Choroid plexus epithelial cell (primary cell): ENCODE results near the gene FRMD4A.

Experiments used
- DNase-seq: peaks from one replicate; pipeline ENCODE4 v3.0.0-alpha.2; 2010; ENCODE audit warnings: low read depth
- H3K4me3 ChIP-seq: 2 replicates; pipeline ENCODE4 v1.5.1; 2011; ENCODE audit warnings: low read depth, mild to moderate bottlenecking, control low read depth, low read length, moderate library complexity
- TF ChIP-seq, protein P1 (sequence below): conservative IDR thresholded peaks from 2 replicates; pipeline ENCODE4 v1.5.1; 2011; ENCODE audit warnings: low read depth, mild to moderate bottlenecking, control low read depth, inconsistent platforms, low read length, moderate library complexity

The FRMD4A gene

DNA sequence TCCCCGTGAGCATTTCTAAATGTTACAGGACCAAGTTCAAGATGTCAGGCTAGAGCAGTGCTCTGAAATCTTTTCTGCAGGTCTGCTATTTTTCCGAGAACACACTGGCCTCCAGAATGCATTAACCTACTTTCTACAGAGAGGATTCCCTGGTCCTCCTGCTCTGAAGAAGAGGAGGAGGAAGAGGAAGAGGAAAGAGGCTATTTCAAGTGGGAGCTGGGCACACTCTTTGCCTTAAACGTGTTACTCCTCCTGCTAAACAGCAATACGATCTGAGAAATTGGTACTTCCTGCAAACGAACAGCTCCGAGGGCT is 157.4 kb downstream of the FRMD4A start:
- peak overlapping the region; percentile 55 for H3K4me3 ChIP-seq
- DNase-seq: peak; percentile 49
- TF ChIP-seq, protein P1, sequence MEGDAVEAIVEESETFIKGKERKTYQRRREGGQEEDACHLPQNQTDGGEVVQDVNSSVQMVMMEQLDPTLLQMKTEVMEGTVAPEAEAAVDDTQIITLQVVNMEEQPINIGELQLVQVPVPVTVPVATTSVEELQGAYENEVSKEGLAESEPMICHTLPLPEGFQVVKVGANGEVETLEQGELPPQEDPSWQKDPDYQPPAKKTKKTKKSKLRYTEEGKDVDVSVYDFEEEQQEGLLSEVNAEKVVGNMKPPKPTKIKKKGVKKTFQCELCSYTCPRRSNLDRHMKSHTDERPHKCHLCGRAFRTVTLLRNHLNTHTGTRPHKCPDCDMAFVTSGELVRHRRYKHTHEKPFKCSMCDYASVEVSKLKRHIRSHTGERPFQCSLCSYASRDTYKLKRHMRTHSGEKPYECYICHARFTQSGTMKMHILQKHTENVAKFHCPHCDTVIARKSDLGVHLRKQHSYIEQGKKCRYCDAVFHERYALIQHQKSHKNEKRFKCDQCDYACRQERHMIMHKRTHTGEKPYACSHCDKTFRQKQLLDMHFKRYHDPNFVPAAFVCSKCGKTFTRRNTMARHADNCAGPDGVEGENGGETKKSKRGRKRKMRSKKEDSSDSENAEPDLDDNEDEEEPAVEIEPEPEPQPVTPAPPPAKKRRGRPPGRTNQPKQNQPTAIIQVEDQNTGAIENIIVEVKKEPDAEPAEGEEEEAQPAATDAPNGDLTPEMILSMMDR: no peak

DNA sequence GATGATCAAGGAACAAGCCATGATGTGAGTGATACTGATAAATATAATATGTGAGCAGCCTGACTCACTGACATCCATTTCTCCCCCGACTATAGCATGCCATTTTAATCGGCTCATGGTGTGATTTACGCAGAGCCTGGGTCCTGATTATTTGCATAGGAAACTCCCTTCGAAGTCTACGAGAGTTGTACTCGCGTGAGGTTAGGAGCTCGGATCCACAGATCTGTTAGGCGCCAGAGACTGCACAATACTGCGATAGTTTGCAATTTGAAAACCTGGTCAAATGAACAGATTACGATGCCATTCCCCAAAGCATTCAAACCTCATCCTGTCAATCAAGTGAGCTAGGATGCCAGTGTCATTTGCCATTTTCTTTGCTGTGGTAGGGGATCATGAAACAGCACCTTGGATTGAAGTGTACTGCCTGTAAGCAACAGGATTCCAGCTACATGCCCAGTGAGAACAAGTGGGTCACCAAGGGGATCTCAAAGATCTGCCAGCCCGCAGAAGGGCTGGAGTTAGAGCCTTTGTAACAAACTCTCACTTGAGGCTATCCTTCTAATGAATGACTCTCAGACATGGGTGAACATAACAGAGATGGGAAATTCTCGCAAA is 158.3 kb downstream of the FRMD4A start:
- no peak for DNase-seq
- H3K4me3 ChIP-seq: no peak overlapping the region
- TF ChIP-seq, protein P1: no peak

DNA sequence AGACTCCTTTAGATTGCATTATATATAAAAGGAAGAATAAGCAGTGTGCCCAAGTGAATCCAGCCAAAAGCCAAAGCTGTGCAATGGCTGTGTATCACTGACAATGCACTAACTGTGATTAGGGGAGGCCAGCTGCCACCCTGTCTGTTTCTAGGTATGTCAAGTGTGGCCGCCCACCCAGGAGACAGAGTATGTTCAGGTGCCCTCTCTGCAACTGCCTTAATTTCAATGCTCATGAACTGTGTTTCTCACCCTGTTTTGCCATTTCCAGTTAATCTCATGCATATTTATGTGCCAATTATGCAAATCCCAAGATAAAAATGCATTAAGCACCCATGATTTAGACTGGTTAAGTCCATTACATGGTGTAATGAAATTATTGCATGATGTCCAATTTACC is 159.4 kb downstream of the FRMD4A start:
- DNase-seq: no peak
- TF ChIP-seq, protein P1: no peak

DNA sequence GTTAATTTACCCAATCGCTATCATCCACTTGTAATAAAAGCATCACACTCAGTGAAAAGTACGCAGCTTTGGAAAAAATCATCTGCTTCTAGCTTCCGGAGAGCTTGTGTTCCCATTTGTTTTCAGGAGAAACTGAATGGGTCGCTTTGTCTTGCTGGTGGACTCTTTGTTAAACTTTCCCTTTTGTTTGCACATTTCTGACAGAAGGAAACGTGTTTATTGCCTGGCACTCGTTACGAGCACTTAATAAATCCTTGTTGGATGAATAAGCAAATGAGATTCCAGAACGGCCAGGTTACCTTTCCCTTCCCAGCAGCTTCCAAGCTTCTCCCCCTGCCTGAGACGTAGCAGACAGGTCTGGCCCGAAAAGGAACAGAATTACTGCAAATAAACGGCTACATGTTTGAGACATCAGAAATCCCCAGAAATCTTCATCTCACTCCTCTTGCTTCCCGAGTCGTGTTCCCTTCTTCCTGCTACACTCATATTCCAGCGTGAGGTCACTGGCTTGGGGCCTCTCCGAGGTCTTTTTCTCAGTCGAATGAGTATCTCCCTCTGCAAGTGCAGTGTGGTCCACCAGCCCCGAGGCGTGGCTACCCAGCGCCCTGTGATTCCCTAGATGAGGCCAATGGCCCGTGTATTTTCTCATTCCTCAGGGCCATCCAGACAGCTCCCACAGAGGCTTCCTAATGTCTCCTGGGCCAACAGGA is 167.2 kb downstream of the FRMD4A start:
- H3K4me3 ChIP-seq: no peak overlapping the region
- TF ChIP-seq, protein P1: no peak
- no peak for DNase-seq

More for the DNA sequence above, 159.4 kb downstream of the FRMD4A start:
- no peak overlapping the region for H3K4me3 ChIP-seq

DNA sequence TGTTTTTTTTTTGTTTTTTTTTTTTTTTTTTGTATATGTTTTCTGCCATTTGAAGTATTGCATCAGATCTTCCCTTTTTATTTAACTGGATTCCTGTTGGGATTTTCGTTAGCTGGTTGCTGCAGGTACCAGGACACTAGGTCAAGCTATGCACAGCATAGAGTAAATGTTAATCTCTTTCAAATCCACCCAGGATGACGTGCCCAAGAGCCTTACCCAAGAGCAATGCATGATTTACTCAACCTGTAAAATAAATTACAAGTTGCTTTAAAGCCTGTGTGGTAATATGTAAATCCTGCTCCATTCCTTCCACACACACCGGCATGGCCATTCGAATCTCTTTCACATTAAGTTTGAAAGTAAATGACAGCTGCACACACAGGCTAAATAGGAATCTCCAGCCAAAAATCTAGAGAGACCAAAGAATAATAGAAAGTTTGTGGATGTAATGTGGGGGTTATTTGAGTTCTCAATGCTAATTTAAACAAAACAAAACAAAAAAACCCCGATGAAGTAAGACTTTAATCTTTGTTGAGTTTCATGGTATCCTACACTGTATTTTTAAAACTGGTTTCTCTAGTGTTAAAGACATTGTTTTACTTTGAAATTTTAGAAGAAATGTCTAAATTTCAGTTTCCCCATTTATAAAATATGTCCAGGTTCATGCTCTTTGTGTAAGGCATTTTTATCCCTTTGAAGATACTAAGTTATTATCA is 167.9 kb downstream of the FRMD4A start:
- no peak overlapping the region for H3K4me3 ChIP-seq
- DNase-seq: no peak
- TF ChIP-seq, protein P1: no peak

DNA sequence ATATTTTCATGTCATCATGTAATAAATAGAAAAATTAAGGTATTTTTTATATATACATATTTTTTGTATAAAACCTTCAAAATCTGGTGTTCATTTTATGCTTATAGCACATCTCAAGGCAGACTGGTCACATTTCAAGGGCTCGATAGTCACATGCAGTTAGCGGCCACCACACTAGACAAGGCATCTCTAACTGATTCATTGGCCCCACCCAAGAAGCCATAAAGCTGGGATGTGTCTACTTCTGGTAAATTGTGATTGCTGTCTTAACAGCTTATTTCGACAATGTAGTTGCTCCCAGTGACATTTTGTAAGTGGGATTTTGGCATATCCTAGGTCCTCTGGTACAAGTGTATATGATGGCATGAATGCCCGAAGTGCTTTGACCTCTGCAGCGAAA is 168.7 kb downstream of the FRMD4A start:
- TF ChIP-seq, protein P1: no peak
- H3K4me3 ChIP-seq: no peak overlapping the region
- DNase-seq: no peak
